GM21619 (cell line): ENCODE data around the gene ABHD6.
"Not testable (repeated sequence)": the region's sequence is repeated elsewhere in the genome, so short reads cannot be mapped to it uniquely, and the experiment has no call there.

Source experiments
- ATAC-seq: cut with Tn5 transposase; IDR thresholded peaks from one replicate; pipeline ENCODE4 v1.9.1; 2021; ENCODE audit not compliant: unreplicated experiment

The ABHD6 gene

DNA sequence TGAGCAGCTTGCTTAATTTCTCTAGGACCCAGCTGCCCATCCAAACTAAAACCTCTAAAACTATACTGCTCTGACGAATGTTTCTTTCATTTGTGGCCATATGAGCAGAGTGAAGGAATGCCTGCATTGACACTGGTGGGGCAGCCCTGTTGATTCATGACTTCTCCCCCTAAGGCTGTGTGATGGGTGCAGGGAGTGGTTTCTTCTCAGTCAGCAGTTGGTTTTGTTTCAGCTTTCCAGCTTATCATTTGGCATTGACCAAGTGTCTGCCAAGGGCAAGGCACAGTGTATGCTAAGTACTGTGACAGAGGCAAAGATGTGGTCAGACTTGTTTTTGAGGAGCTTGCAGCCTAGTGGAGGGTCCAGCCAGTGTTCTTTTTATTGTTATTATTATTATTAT lies 4.7 kb downstream of the ABHD6 start:
- ATAC-seq, result no peak

GRCh38 chr3:58242860-58243259 lies 5.3 kb downstream of the ABHD6 start:
- ATAC-seq, result not testable (repeated sequence)

DNA sequence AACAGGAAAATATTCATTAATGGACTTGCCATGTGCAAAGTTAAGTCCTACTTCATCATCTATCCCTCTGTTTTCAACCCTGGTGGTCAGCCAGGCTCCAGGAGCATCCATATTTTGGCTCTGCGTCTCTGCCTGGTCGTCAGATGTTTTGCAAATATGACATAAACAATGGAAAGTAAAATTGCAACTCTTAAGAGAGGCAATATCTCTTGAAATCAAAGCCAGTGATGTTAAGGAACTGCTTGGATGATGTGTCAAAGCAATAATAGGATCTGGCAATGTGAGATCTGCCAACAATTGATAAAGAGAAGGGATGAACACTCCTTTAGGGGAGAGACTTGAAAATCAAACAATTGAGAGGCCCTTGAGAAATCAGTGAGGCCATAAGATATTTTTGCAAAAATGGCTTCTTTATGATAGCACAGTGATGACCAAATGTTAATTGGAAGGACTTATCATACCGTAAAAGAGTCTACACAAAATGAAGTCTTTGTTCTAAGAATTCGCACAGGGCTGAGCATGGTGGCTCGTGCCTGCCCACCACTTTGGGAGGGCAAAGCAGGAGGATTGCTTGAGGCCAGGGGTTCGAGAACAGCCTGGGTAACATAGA lies 6.5 kb downstream of the ABHD6 start:
- ATAC-seq, result no peak

GRCh38 chr3:58246148-58247047 lies 8.8 kb downstream of the ABHD6 start:
- ATAC-seq, result no peak

GRCh38 chr3:58249358-58250092 lies 11.9 kb downstream of the ABHD6 start:
- no peak for ATAC-seq

- no peak for ATAC-seq
These were observed 12.6 kb downstream of the ABHD6 start for GRCh38 chr3:58250093-58250707.

DNA sequence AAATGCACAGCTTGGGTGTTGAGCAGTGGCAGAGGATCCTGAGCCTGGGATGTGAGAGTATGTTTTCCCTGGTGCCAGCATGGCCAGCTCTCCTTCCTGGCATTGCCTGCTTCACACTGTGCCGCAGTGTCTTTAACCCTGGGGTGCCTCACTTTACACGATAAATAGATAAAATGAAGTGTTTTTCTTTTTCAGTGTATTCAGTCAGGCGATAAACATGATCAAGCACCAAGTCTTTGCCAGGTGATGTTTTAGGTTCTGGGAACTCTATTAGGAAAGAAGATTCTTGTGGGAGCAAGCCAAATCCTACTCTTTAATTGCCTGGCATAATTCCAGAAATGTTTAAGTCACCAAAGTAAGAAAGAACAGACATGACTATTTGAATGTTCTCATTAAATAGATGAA lies 14.0 kb downstream of the ABHD6 start:
- no peak for ATAC-seq

- ATAC-seq, result no peak
These were observed 16.6 kb downstream of the ABHD6 start for GRCh38 chr3:58254144-58254543.

DNA sequence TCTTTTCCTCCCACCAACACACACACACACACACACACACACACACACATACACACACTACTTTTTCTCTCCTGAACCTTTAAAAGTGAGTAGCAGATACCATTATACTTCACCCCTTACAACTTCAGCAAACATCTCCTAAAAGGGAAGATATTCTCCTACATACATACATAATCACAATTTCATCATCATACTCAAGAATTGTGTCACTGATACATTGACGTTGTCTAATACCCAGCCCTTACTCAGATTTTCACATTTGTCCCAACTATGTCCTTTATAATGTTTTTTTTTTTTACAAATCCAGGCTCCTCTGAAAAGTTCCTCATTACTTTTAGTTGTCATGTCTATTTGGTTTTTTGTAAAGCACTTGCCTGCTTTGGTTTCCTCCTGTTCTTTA lies 18.5 kb downstream of the ABHD6 start:
- ATAC-seq, result no peak

GRCh38 chr3:58256511-58256910 lies 18.9 kb downstream of the ABHD6 start:
- ATAC-seq, result no peak

DNA sequence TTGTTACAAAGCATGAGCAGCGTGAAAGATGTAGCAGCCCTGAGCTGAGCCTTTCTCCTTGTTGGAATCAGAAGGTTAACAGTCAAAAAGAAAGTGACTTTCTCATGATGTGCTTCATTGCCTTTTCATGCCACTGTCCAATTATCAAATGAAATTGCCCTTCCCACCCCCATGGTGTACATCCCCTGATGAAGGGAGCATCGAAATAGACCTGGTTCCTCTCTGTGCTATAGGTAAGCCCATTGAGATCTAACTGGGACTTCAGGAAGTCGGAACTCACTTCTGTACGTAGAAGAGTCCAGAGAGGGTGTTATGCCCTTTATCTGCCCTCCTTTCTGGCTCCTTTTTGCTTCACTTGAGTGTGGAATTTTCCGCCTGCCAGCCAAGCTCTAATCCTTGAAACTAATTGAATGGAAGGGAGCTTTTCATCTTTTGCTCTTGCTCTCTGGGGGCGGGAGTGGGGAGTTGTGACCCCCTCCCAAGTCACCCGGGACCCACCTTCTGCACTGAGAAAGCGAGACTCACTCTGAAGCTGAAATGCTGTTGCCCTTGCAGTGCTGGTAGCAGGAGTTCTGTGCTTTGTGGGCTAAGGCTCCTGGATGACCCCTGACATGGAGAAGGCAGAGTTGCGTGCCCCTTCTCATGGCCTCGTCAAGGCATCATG lies 20.9 kb downstream of the ABHD6 start:
- ATAC-seq, result no peak

DNA sequence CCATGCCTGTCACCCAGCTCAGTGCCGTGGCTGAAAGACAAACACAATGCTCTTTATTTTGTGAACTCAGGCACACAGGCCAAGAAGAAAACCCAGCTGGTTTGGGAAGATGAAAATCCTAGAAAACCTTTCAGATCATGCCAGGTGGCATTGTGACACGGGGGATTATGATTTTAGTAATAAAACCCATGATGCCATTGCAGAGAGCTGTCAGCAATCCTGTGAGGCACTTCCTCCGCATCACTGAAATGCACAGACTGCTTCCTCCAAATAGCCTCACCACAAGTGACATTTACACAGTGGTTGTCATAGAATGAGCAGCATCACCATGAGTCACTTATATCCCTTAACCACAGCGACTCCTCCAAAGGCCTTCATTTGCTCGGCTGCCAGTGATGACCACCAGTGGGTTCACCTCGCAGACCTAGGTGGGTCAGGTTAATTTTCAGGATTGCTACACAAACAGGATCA lies 22.7 kb downstream of the ABHD6 start:
- no peak for ATAC-seq

DNA sequence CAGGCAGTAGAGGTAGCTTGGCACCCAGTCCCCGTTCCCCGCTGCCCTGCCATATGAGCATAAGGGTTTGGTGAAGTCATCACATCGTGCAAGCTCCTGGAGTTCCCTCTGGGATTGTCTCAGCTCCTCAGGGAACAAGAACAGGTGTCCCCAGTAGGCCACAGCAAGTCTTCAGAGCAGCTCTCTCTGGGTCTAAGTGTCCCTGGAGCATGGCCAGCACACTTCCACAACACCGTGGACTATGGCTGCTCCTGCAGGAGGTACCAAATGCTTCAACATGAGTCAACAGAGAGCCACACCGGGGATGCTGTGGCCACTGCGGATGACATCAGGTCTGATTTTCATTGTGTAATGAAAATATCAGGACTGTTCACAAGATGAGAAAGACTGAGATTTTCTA lies 23.1 kb downstream of the ABHD6 start:
- ATAC-seq, result no peak

DNA sequence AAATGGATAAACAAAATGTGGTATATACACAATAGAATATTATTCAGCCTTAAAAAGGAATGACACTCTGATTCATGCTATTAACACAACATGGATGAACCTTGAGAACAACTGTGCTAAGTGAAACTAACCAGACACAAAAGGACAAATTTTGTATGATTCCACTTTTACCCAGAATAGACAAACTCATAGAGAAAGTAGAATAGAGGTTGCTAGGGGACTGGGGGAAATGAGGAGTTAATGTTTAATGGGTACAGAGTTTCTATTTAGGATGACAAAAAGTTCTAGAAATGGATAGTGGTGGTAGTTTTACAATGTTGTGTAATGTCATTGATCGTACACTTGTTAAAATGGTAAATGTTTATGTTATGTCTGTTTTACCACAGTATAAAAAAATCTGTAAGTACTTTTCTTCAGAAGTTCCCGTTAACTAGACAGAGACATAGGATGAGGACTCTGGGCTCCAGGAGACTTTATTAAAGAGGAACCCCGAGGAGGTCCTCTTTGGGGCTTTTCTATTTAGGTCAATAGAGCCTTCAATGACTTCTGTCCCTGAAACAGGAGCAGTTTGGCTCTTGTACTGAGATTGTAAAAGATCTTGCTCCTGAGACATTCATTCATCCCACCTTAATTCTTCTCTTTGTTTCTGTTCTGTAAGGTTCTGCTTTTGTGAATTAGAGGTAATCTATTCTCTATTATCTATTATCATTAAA lies 24.5 kb downstream of the ABHD6 start:
- peak; percentile 89 for ATAC-seq

DNA sequence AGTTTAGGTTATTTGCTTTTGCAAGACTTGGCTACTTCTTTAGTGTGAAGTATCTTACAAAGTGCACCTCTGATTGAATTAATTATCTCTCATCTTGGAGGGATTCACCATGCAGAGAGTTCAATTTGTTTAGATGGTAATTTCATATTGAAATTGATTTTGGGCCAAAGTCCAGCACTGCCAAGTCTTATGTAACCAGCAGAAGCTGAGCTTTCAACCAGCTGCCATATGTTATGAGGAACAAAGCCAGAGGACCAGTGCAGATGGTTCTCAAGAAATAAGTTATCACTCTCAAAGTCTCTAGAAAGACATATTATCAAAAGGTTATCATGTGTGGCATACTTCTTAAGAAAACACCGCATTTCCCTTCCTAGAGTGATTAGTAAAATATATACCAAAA lies 29.0 kb downstream of the ABHD6 start:
- no peak for ATAC-seq

DNA sequence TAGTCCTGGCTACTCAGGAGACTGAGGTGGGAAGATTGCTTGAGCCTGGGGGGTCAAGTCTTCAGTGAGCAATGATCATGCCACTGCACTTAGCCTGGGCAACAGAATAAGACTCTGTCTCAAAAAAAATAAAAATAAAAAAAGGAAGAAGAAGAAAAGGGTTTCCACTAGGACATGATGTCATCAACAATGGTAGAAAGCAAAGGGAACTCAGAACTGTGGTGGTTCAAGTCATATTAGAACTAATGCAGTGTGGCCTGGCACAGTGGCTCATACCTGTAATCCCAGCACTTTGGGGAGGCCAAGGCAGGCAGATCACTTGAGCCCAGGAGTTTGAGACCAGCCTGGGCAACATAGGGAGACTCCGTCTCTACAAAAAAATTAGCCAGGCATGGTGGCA lies 30.0 kb downstream of the ABHD6 start:
- not testable (repeated sequence) for ATAC-seq

DNA sequence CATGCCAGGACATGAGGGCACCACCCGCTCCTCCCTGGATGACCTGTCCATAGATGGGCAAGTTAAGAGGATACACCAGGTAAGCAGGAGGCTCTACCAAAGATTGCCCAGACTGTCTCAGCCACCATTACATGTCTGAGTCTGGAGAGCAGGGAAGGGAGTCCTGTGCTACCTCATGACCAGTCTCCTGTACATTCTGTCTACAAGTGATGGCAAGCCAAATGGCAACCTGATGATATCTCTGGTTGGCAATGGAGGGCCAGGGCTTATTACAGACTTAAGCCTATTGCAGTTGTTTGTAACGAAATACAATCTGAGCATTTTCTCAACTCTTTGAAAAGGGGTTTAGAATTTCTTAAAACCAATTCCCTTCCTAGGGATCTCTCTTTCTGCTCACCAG lies 31.8 kb downstream of the ABHD6 start:
- ATAC-seq, result no peak

- no peak for ATAC-seq
These were observed 32.9 kb downstream of the ABHD6 start for GRCh38 chr3:58270485-58270884.

- ATAC-seq, result no peak
These were observed 34.4 kb downstream of the ABHD6 start for GRCh38 chr3:58271901-58272501.

- no peak for ATAC-seq
These were observed 35.3 kb downstream of the ABHD6 start for GRCh38 chr3:58272891-58273290.
